Measurements from ENCODE around the gene ALKBH4. TPM values are rescaled to one million over a fixed set of nuclear protein-coding genes. Genes with fewer than 3 reads are reported as not detected.

ALKBH4 gene
- polyA plus RNA-seq, 2 of the 4 experiments (the other 2 are of a cell fraction): 4.0 to 8.8 TPM

DNA sequence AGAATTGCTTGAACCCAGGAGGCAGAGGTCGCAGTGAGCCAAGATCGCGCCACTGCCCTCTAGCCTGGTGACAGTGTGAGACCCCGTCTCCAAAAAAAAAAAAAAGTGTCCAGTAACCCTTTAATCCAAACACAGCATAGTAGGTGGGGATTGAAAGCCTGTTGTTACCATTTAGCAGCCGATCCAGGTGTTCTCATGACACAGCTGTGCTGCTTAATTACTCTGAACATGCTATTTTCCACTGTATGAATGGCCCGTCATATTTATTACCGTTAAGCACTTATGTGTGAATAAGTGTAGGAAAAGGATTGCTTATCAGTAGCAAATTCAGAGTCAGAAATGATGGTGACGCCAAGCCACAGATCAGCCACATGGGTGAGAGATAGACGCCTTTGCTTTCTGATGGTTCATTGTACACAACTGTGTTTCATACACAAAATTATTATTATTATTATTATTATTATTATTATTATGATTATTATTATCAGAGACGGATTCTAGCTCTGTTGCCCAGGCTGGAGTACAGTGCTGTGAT lies 42.9 kb downstream of the ALKBH4 start:
- POLR2A ChIA-PET: no interaction called here
- H3K4me3 ChIP-seq: no peak overlapping the region
- H3K4me2 ChIP-seq: no peak overlapping the region
- TF ChIP-seq, protein P1, sequence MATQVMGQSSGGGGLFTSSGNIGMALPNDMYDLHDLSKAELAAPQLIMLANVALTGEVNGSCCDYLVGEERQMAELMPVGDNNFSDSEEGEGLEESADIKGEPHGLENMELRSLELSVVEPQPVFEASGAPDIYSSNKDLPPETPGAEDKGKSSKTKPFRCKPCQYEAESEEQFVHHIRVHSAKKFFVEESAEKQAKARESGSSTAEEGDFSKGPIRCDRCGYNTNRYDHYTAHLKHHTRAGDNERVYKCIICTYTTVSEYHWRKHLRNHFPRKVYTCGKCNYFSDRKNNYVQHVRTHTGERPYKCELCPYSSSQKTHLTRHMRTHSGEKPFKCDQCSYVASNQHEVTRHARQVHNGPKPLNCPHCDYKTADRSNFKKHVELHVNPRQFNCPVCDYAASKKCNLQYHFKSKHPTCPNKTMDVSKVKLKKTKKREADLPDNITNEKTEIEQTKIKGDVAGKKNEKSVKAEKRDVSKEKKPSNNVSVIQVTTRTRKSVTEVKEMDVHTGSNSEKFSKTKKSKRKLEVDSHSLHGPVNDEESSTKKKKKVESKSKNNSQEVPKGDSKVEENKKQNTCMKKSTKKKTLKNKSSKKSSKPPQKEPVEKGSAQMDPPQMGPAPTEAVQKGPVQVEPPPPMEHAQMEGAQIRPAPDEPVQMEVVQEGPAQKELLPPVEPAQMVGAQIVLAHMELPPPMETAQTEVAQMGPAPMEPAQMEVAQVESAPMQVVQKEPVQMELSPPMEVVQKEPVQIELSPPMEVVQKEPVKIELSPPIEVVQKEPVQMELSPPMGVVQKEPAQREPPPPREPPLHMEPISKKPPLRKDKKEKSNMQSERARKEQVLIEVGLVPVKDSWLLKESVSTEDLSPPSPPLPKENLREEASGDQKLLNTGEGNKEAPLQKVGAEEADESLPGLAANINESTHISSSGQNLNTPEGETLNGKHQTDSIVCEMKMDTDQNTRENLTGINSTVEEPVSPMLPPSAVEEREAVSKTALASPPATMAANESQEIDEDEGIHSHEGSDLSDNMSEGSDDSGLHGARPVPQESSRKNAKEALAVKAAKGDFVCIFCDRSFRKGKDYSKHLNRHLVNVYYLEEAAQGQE (IDR thresholded peaks at IDR 0.05): no peak
- TF ChIP-seq EHMT2 (IDR thresholded peaks at IDR 0.05; ENCODE audit: low read depth) (no peak), FOSL2 (IDR thresholded peaks at IDR 0.05) (no peak), FOSL2 (CRISPR knock-in tag; IDR thresholded peaks at IDR 0.05) (no peak), NR3C1 (IDR thresholded peaks at IDR 0.05) (no peak), RARB (CRISPR knock-in tag; IDR thresholded peaks at IDR 0.05) (no peak), JUN (IDR thresholded peaks at IDR 0.05) (no peak), HMGXB4 (CRISPR knock-in tag; IDR thresholded peaks at IDR 0.05; ENCODE audit: borderline replicate concordance) (no peak), KDM5A (IDR thresholded peaks at IDR 0.05) (no peak), RCOR1 (IDR thresholded peaks at IDR 0.05; ENCODE audit: low read depth, low read length) (no peak), ZFP36 (IDR thresholded peaks at IDR 0.05; ENCODE audit: borderline replicate concordance, partially characterized antibody) (no peak), FOSB (CRISPR knock-in tag; IDR thresholded peaks at IDR 0.05) (no peak), HOXA7 (CRISPR knock-in tag; IDR thresholded peaks at IDR 0.05) (no peak)
- H3K9me3 ChIP-seq: no peaks in the 10 kb centered on the region
- WGBS (ENCODE audit: missing lambda C conversion rate): 90% methylated on average over 10 of the region's 10 CpGs
- CTCF ChIA-PET: interaction anchor here (0.6 to 2.2 kb wide), 3 partner anchors 11 to 24 kb away, joined by 4 to 7 read pairs (median 5); no protein-coding TSS in a partner anchor
- ATAC-seq (no peak), FAIRE-seq (no peak), DNase-seq (ENCODE audit: low read depth in 1 of 2, low spot score in 1 of 2) (no peak)
- peaks cover 4% of the 10 kb centered on the region; the same call in 1 of the 3 replicates for H3K4me1 ChIP-seq
- no peak overlapping the region for H3K27ac ChIP-seq

- FAIRE-seq (no peak), DNase-seq (ENCODE audit: low read depth in 1 of 2, low spot score in 1 of 2) (no peak), ATAC-seq (no peak)
- no peak overlapping the region for H3K4me2 ChIP-seq
- H3K27ac ChIP-seq: no peak overlapping the region
- H3K4me1 ChIP-seq: peaks cover 4% of the 10 kb centered on the region; the same call in 1 of the 3 replicates
- ChIA-PET CTCF (interaction anchor here (1.0 to 1.5 kb wide), 2 partner anchors 14 to 27 kb away, joined by 4 read pairs; no protein-coding TSS in a partner anchor), POLR2A (no interaction called here)
- H3K4me3 ChIP-seq: no peak overlapping the region
- peak; percentile 86 for TF ChIP-seq MAFK (IDR thresholded peaks at IDR 0.05; ENCODE audit: partially characterized antibody)
- no peak for TF ChIP-seq CEBPB (IDR thresholded peaks at IDR 0.05)
- H3K9me3 ChIP-seq: no peaks in the 10 kb centered on the region
- whole genome bisulfite sequencing (ENCODE audit: missing lambda C conversion rate): 94% methylated on average over 5 of the region's 5 CpGs
Measured at GRCh38 chr7:102418592-102418991, 46.1 kb downstream of the ALKBH4 start.

GRCh38 chr7:102417105-102417504 lies 47.6 kb downstream of the ALKBH4 start:
- ATAC-seq (no peak), DNase-seq (ENCODE audit: low read depth in 1 of 2, low spot score in 1 of 2) (no peak), FAIRE-seq (no peak)
- peaks cover 4% of the 10 kb centered on the region; the same call in 1 of the 3 replicates for H3K4me1 ChIP-seq
- H3K4me2 ChIP-seq: no peak overlapping the region
- POLR2A ChIA-PET: no interaction called here
- H3K9me3 ChIP-seq: no peaks in the 10 kb centered on the region
- no peak for TF ChIP-seq USF2 (IDR thresholded peaks at IDR 0.05)
- no peak for TF ChIP-seq BHLHE40 (IDR thresholded peaks at IDR 0.05; ENCODE audit: low read depth, low read length)
- TF ChIP-seq, protein P2, sequence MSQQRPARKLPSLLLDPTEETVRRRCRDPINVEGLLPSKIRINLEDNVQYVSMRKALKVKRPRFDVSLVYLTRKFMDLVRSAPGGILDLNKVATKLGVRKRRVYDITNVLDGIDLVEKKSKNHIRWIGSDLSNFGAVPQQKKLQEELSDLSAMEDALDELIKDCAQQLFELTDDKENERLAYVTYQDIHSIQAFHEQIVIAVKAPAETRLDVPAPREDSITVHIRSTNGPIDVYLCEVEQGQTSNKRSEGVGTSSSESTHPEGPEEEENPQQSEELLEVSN (IDR thresholded peaks at IDR 0.05; ENCODE audit: borderline replicate concordance, low read depth): no peak
- no peak for TF ChIP-seq HEYL (CRISPR knock-in tag; IDR thresholded peaks at IDR 0.05)
- TF ChIP-seq, protein P3, sequence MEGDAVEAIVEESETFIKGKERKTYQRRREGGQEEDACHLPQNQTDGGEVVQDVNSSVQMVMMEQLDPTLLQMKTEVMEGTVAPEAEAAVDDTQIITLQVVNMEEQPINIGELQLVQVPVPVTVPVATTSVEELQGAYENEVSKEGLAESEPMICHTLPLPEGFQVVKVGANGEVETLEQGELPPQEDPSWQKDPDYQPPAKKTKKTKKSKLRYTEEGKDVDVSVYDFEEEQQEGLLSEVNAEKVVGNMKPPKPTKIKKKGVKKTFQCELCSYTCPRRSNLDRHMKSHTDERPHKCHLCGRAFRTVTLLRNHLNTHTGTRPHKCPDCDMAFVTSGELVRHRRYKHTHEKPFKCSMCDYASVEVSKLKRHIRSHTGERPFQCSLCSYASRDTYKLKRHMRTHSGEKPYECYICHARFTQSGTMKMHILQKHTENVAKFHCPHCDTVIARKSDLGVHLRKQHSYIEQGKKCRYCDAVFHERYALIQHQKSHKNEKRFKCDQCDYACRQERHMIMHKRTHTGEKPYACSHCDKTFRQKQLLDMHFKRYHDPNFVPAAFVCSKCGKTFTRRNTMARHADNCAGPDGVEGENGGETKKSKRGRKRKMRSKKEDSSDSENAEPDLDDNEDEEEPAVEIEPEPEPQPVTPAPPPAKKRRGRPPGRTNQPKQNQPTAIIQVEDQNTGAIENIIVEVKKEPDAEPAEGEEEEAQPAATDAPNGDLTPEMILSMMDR (IDR thresholded peaks at IDR 0.05): no peak
- no peak for TF ChIP-seq FOSB (CRISPR knock-in tag; IDR thresholded peaks at IDR 0.05)
- TF ChIP-seq CHD2 (IDR thresholded peaks at IDR 0.05; ENCODE audit: low read length, partially characterized antibody): no peak
- TF ChIP-seq EP300 (IDR thresholded peaks at IDR 0.05): no peak
- no peak for TF ChIP-seq MAX (IDR thresholded peaks at IDR 0.05)
- no peak overlapping the region for H3K4me3 ChIP-seq
- no peak overlapping the region for H3K27ac ChIP-seq
- 94% methylated on average over 3 of the region's 3 CpGs for WGBS (ENCODE audit: missing lambda C conversion rate)
- CTCF ChIA-PET: interaction anchor here (3.9 kb wide), 1 partner anchor 12 kb away, joined by 23 read pairs; no protein-coding TSS in a partner anchor
